ENCODE measurements around the gene FBXW5. TPM values are rescaled to one million over a fixed set of nuclear protein-coding genes. Genes with fewer than 3 reads are reported as not detected.
A peak's percentile ranks its signal among the peaks of the same experiment; 100 is the strongest.

FBXW5 gene
- polyA plus RNA-seq, 3 donors = 85.3 to 117 (median 92.7) TPM

GRCh38 chr9:136898483-136899100 is 45.9 kb downstream of the FBXW5 start:
- H3K4me2 ChIP-seq (replicated peaks; ENCODE audit: extremely low read depth, low read length, poor library complexity, severe bottlenecking) = no peak overlapping the region
- intact Hi-C loops (cut with micrococcal nuclease) = no loop called here
- Mint-ChIP-seq H3K27me3 (ENCODE audit: low read depth in 3 of 3) (peaks cover 0 to under 1% (median 0%) of the 10 kb centered on the region in 3 donors), H3K36me3 (peaks cover 37 to 61% of the 10 kb centered on the region in 2 donors), H3K4me1 (peaks cover 2% of the 10 kb centered on the region), H3K27ac (peak overlapping the region in 1 of 7 donors; percentile 54), H3K9me3 (no peaks in the 10 kb centered on the region), H3K4me3 (no peak overlapping the region)
- H3K79me2 ChIP-seq (ENCODE audit: insufficient read depth, low read length) = peaks cover 33% of the 10 kb centered on the region
- no peak overlapping the region for H2AFZ ChIP-seq (ENCODE audit: insufficient read depth, low read depth, low read length, poor library complexity, severe bottlenecking)
- no peak overlapping the region for H3K27ac ChIP-seq (ENCODE audit: low read depth in 1 of 2, low read length in 2 of 2)
- no peaks in the 10 kb centered on the region for H3K4me1 ChIP-seq (ENCODE audit: control insufficient read depth in 1 of 2, insufficient read depth in 2 of 2, low read length in 2 of 2)
- no peak overlapping the region for H3K4me3 ChIP-seq (replicated peaks in 1 of 3; ENCODE audit: low read depth in 2 of 3, low read length in 3 of 3)
- TF ChIP-seq, protein P1, sequence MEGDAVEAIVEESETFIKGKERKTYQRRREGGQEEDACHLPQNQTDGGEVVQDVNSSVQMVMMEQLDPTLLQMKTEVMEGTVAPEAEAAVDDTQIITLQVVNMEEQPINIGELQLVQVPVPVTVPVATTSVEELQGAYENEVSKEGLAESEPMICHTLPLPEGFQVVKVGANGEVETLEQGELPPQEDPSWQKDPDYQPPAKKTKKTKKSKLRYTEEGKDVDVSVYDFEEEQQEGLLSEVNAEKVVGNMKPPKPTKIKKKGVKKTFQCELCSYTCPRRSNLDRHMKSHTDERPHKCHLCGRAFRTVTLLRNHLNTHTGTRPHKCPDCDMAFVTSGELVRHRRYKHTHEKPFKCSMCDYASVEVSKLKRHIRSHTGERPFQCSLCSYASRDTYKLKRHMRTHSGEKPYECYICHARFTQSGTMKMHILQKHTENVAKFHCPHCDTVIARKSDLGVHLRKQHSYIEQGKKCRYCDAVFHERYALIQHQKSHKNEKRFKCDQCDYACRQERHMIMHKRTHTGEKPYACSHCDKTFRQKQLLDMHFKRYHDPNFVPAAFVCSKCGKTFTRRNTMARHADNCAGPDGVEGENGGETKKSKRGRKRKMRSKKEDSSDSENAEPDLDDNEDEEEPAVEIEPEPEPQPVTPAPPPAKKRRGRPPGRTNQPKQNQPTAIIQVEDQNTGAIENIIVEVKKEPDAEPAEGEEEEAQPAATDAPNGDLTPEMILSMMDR (IDR thresholded peaks at IDR 0.05) = no peak
- no peaks in the 10 kb centered on the region for H3K9me3 ChIP-seq (replicated peaks in 1 of 2; ENCODE audit: control insufficient read depth in 1 of 2, insufficient read depth in 1 of 2, low read length in 2 of 2)
- H3K36me3 ChIP-seq (replicated peaks in 1 of 2; ENCODE audit: control insufficient read depth in 1 of 2, insufficient read depth in 2 of 2, low read length in 2 of 2) = peaks cover 30 to 69% of the 10 kb centered on the region in 2 donors
- 98% methylated on average over 18 of the region's 21 CpGs for WGBS (ENCODE audit: insufficient coverage)
- DNase-seq = no peak
- no peak overlapping the region for H3K9ac ChIP-seq (ENCODE audit: insufficient read depth, low read length, poor library complexity, severe bottlenecking)
- H4K20me1 ChIP-seq (ENCODE audit: insufficient read depth, low read length) = peaks cover 18% of the 10 kb centered on the region
- H3K27me3 ChIP-seq (ENCODE audit: control insufficient read depth in 2 of 2, insufficient read depth in 2 of 2, low read length in 2 of 2) = no peaks in the 10 kb centered on the region

DNA sequence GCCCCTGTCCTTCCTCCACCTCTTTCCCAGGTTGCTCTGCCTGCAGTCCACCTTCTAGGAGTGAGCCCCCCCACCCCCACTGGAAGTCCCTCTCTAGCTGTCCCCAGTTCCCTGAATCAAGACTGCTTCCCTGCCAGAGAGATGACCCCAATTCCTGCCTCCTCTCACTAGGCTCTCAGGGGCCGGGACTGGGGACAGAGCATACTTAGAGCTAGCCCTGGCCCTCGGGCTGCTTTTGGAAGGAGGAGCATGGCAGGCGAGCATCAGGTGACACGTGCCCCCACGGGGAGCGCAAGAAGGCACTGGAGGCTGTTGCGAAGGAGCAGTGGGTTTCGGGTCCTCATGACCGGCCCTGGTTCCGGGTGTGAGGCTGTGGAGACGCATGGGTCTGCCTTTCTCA is 48.5 kb downstream of the FBXW5 start:
- WGBS (ENCODE audit: insufficient coverage) = 88% methylated on average over 10 of the region's 11 CpGs
- no peak overlapping the region for H2AFZ ChIP-seq (ENCODE audit: insufficient read depth, low read depth, low read length, poor library complexity, severe bottlenecking)

More for the DNA sequence above, 48.5 kb downstream of the FBXW5 start:
- H3K4me3 ChIP-seq (replicated peaks in 1 of 3; ENCODE audit: low read depth in 2 of 3, low read length in 3 of 3) = no peak overlapping the region
- peak overlapping the region in 2 of 7 donors; percentile 21 to 33 for H3K27ac Mint-ChIP-seq
- no peaks in the 10 kb centered on the region for H3K27me3 ChIP-seq (ENCODE audit: control insufficient read depth in 2 of 2, insufficient read depth in 2 of 2, low read length in 2 of 2)
- DNase-seq = no peak
- no peak overlapping the region for H3K4me2 ChIP-seq (replicated peaks; ENCODE audit: extremely low read depth, low read length, poor library complexity, severe bottlenecking)
- H3K27ac ChIP-seq (ENCODE audit: low read depth in 1 of 2, low read length in 2 of 2) = peak overlapping the region in 1 of 2 donors; percentile 36
- no peak overlapping the region for H3K9ac ChIP-seq (ENCODE audit: insufficient read depth, low read length, poor library complexity, severe bottlenecking)
- no peaks in the 10 kb centered on the region for H3K9me3 ChIP-seq (replicated peaks in 1 of 2; ENCODE audit: control insufficient read depth in 1 of 2, insufficient read depth in 1 of 2, low read length in 2 of 2)
- TF ChIP-seq, protein P1 (IDR thresholded peaks at IDR 0.05) = no peak
- H3K4me3 Mint-ChIP-seq = no peak overlapping the region
- H3K36me3 ChIP-seq (replicated peaks in 1 of 2; ENCODE audit: control insufficient read depth in 1 of 2, insufficient read depth in 2 of 2, low read length in 2 of 2) = peaks cover 18 to 50% of the 10 kb centered on the region in 2 donors
- intact Hi-C loops (cut with micrococcal nuclease) = no loop called here
- H3K36me3 Mint-ChIP-seq = peaks cover 29 to 50% of the 10 kb centered on the region in 2 donors
- no peaks in the 10 kb centered on the region for H3K4me1 ChIP-seq (ENCODE audit: control insufficient read depth in 1 of 2, insufficient read depth in 2 of 2, low read length in 2 of 2)
- no peaks in the 10 kb centered on the region for H3K9me3 Mint-ChIP-seq
- no peaks in the 10 kb centered on the region for H3K4me1 Mint-ChIP-seq
- peaks cover 18% of the 10 kb centered on the region for H4K20me1 ChIP-seq (ENCODE audit: insufficient read depth, low read length)
- H3K27me3 Mint-ChIP-seq (ENCODE audit: low read depth in 3 of 3) = peaks cover 0 to 1% (median 0%) of the 10 kb centered on the region in 3 donors
- H3K79me2 ChIP-seq (ENCODE audit: insufficient read depth, low read length) = peaks cover 56% of the 10 kb centered on the region
